GDM1 (cell line): ENCODE measurements around the gene CSH2.
"Not testable (repeated sequence)": the region's sequence is repeated elsewhere in the genome, so short reads cannot be mapped to it uniquely, and the experiment has no call there.

Experiments used
- DNase-seq: peaks from one replicate; lab custom pipeline; 2025; lab: John Stamatoyannopoulos, UW

The CSH2 gene

DNA sequence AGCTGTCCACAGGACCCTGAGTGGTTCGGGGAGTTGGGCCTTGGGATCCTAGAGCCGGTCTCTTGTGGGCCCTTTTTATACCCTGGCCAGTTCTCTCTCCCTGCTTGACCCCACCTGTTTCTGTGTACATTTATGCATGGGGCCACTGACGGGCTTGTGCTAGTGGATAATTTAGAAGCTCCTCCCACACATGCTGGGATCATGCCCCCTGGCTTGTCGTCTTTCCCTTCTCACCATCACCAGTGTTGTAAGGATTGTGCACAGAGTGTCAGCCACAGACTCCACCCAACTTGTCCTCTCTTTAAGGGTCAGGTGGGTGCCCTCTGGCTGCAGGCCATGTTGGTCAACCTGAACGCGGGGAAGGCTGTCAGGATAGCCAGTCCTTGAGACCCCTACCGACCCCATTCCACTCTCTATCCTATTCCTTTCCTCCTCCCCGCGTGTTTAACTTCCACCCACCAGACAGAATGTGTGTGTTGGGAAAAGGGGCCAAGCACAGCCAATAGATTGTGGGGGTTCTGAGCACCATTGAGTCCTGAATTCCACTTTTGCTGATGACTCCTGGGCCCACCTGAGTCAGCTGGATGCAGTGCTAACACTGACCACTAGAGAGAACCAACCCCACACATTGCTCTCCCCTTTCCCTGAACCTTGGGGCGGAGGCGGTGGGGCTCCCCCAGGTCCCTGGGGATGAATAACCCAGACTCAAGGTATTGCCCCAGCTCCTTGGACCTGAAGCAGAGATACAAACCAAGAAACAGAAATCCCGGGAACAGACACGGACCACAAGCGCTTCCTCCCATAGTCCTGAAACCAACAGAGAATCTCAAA lies 23.3 kb upstream of the CSH2 start, which contains the start of gene CSH1:
CSH1 (minus strand) TSS at position 51 of the 831 bp plus-strand sequence. CDS start 63 bp downstream, outside the sequence.
- not testable (repeated sequence) for DNase-seq

DNA sequence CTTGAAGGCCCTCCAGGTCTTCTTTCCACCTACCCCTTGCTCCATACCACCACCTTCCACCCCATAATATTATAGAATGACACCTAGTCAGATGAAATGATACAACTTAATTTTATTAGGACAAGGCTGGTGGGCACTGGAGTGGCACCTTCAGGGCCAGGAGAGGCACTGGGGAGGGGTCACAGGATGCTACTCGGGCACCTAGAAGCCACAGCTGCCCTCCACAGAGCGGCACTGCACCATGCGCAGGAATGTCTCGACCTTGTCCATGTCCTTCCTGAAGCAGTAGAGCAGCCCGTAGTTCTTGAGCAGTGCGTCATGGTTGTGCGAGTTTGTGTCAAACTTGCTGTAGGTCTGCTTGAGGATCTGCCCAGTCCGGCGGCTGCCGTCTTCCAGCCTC lies 21.3 kb upstream of the CSH2 start:
- not testable (repeated sequence) for DNase-seq

DNA sequence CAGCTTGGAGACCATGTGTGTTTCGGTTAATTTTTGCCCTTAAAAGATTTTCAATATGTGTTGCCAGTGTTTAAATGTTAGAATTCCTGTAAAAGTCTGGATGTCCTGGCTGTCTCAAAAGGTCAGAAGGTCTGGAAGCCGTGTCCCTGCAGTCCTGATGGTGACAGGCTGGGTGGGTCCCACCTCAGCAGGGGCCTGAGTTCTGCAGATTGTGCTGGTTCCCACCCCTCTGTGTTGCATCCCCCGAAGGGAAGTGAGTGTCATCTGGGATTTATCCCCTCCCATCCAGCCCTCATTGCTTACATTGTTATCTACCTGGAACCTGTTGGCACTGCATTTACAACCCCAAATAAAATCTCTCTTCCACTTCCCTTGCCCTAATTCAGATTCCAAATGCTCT lies 20.5 kb upstream of the CSH2 start:
- DNase-seq, result not testable (repeated sequence)

DNA sequence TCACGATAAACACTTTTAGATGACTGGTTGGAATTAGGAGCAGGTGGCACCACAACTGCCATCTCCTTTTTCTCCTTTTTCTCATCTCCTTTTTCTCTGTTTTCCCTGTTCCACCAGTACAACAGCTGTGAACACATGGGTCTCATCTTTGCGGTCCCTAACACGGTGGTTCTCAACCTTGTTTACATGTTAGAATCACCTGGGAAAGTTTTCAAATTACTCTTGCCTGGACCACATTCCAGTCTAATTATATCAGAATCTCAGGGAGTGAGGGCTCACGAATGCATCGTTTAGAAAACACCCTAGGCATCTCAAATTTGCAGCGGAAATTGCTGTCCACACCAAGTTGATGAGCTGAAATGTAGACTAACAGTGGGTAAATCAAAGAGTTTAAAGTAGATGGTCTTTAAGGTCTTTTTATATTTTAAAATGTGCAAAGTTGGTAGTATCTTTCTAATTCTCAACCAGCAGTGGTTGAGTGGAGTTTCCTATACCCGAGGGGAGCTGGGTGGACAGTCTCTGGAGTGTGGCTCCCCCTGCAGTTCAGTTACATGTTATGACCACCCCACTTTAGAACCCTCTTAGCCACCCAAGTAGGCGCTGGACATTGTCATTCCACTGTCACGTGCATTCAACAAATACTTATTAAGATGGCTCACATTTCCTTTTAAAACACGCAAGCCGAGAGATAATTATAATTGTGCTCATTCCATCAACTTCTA lies 19.0 kb upstream of the CSH2 start:
- not testable (repeated sequence) for DNase-seq

DNA sequence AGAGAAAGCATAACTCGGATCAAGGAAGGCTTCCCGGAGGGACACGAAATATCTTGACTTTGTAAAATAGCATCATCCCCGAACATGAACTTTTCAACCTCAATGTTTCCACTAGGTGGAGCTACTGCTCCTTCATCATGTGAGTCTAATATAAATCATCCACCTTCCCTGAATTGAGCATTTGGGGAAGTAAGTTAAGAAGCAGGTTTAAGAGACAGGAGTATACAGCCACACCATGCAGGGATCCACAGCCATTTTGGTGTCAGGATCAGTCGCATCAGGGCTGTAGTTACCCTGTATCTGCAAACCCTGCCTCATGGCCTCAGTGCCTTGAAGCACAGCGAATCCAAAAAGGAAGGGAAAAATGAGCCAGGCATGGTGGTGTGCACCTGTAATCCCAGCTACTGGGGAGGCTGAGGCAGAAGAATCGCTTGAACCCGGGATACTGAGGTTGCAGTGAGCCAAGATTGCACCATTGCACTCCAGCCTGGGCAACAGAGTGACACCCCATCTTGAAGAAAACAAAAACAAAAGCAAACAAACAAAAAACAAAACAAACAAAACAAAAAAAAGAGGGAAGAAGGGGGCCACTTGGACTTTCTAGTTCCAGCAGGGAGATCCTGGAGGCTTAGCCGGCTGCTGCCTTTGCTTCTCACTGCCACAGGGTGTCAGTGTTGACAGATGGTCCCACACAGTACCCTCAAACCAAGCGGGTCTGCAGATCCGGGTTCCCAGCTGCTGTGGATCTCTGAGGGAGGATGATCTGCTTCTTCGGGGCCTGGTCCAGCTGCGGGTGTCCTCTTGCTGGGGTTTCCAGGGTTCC lies 15.8 kb upstream of the CSH2 start:
- peak; percentile 37 for DNase-seq

DNA sequence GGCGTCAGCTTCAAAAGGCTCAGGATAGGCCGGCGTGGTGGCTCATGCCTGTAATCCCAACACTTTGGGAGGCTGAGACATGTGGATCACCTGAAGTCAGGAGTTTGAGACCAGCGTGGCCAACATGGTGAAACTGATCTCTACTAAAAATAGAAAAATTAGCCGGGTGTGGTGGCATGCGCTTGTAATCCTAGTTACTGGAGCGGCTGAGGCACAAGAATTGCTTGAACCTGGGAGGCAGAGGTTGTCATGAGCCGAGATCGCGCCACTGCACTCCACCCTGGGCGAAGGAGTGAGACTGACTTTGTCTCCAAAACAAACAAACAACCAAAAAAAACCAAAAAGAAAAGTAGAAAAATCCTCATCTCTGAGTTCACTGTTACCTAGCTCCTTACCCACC lies 11.6 kb upstream of the CSH2 start:
- DNase-seq, result not testable (repeated sequence)

DNA sequence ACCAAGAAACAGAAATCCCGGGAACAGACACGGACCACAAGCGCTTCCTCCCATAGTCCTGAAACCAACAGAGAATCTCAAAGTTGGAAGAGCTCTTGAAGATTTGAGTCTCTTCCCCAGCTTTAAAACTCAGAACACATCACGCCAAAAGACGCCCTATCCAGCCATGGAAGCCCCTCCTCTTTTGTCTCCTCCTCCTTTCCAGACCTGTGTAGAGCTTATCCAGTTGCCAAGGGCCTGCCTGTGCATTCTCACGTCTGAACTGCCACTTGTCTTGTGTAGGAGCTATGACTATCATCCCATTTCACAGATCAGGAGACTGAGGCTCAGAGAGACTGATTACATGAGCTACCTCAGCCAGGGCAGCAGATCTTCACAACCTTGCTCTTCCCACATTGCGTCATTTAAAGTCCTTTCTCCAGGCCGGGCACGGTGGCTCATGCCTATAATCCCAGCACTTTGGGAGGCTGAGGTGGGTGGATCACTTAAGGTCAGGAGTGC lies 9.2 kb upstream of the CSH2 start:
- not testable (repeated sequence) for DNase-seq

DNA sequence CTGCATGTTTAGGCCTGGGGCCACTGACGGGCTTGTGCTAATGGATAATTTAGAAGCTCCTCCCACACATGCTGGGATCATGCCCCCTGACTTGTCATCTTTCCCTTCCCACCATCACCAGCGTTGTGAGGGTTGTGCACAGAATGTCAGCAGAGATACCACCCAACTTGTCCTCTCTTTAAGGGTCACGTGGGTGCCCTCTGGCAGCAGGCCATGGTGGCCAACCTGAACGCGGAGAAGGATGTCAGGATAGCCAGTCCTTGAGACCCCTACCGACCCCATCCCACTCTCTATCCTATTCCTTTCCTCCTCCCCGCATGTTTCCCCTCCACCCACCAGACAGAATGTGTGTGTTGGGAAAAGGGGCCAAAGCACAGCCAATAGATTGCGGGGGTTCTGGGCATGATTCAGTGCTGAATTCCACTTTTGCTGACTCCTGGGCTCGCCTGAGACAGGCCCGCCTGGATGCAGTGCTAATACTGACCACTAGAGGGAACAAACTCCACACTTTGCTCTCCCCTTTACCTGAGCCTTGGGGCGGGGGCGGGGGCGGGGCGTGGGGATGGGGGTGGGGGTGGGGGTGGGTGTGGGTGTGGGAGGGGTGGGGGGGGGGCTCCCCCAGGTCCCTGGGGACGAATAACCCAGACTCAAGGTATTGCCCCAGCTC lies 8.6 kb upstream of the CSH2 start, which contains the start of gene GH2:
GH2 (minus strand) TSS at position 10 of the 667 bp plus-strand sequence. CDS start 143 bp downstream, outside the sequence.
- DNase-seq, result peak; percentile 32

DNA sequence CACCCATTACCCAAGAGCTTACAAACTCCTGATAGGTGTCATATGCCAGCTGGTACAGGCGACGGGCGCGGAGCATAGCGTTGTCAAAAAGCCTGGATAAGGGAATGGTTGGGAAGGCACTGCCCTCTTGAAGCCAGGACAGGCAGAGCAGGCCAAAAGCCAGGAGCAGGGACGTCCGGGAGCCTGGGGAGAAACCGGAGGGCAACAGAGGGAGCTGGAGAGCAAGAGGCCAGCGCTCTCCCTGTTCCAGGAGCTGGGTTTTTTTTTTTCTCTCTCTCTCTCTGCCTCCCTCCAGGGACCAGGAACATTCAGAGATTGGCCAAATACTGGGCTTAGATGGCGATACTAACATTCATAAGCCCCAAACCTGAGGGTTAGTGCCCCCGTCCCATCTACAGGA lies 7.9 kb upstream of the CSH2 start:
- DNase-seq, result not testable (repeated sequence)

DNA sequence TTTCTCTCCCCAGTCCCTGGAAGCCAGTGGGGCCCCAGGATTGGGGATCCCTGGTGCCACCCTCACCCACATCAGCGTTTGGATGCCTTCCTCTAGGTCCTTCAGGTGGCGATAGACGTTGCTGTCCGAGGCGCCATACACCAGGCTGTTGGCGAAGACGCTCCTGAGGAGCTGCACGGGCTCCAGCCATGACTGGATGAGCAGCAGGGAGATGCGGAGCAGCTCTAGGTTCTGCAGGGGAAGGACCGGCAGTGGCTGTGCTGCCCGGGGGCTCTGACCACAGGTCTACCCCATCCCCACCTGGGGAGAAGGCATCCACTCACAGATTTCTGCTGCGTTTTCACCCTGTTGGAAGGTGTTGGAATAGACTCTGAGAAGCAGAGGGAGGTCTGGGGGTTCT lies 7.2 kb upstream of the CSH2 start:
- no peak for DNase-seq

DNA sequence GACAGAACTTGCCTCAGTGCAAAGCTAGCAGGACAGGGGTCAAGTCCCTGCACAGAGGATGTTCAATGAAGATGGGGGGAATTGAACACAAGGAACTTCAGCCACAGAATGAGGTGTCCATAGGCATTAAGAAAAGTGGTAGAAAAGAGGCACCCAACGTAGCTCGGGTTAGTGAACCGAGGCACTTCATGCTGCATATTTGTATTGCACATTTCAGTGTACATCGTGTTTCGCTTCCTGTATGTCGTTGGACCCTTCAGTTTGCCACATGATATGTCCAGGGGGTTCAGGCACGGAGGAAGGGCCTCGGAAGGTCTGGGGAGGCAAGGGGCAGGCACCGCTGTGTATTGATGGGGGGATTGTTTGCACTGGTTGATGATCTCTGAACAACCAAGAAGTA lies 4.9 kb upstream of the CSH2 start:
- not testable (repeated sequence) for DNase-seq

DNA sequence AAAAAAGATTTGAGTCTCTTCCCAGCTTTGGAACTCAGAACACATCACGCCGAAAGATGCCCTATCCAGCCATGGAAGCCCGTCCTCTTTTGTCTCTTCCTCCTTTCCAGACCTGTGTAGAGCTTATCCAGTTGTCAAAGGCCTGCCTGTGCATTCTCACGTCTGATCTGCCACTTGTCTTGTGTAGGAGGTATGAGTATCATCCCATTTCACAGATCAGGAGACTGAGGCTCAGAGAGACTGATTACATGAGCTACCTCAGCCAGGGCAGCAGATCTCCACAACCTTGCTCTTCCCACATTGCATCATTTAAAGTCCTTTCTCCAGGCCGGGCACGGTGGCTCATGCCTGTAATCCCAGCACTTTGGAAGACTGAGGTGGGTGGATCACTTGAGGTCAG lies 1.2 kb upstream of the CSH2 start:
- DNase-seq, result not testable (repeated sequence)

DNA sequence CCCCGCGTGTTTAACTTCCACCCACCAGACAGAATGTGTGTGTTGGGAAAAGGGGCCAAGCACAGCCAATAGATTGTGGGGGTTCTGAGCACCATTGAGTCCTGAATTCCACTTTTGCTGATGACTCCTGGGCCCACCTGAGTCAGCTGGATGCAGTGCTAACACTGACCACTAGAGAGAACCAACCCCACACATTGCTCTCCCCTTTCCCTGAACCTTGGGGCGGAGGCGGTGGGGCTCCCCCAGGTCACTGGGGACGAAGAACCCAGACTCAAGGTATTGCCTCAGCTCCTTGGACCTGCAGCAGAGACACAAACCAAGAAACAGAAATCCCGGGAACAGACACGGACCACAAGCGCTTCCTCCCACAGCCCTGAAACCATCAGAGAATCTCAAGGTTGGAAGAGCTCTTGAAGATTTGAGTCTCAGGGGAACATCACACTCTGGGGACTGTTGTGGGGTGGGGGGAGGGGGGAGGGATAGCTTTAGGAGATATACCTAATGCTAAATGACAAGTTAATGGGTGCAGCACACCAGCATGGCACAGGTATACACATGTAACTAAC lies 667 bp upstream of the CSH2 start:
- not testable (repeated sequence) for DNase-seq

DNA sequence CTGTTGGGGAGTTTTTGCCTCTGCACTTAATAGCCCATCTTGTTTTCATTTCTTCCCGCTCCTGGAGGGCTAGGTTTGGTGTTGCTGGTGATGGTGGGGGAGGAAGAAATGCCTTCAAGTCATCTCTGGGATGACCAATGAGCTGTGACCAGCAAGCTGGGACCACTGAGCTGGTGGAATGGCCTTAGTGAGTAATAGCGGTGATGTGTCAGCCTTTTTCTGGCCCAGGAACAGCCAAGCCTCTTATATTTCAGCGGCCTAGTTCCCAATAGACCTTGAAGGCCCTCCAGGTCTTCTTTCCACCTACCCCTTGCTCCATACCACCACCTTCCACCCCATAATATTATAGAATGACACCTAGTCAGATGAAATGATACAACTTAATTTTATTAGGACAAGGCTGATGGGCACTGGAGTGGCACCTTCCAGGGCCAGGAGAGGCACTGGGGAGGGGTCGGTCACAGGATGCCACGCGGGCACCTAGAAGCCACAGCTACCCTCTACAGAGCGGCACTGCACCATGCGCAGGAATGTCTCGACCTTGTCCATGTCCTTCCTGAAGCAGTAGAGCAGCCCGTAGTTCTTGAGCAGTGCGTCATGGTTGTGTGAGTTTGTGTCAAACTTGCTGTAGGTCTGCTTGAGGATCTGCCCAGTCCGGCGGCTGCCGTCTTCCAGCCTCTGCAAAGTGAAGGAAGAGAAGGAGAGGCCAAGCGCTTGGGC lies 1.7 kb downstream of the CSH2 start:
- not testable (repeated sequence) for DNase-seq

DNA sequence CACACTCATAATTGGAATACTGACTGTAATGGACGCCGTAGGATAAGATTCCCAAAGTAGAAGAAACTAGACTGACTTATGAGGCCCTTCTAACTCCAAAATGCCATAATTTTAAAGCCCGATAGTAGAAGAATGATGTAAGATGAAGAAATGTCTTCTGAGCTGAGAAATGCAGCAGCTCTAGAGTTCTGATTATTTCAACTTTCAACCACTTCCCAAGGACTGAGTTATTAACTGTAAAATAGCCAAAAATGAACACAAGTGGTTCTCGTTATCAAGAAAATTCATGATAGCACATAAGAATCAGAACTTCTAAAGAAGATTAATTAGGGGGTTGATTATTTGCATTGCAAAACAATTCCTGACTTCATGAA lies 3.2 kb downstream of the CSH2 start:
- not testable (repeated sequence) for DNase-seq

DNA sequence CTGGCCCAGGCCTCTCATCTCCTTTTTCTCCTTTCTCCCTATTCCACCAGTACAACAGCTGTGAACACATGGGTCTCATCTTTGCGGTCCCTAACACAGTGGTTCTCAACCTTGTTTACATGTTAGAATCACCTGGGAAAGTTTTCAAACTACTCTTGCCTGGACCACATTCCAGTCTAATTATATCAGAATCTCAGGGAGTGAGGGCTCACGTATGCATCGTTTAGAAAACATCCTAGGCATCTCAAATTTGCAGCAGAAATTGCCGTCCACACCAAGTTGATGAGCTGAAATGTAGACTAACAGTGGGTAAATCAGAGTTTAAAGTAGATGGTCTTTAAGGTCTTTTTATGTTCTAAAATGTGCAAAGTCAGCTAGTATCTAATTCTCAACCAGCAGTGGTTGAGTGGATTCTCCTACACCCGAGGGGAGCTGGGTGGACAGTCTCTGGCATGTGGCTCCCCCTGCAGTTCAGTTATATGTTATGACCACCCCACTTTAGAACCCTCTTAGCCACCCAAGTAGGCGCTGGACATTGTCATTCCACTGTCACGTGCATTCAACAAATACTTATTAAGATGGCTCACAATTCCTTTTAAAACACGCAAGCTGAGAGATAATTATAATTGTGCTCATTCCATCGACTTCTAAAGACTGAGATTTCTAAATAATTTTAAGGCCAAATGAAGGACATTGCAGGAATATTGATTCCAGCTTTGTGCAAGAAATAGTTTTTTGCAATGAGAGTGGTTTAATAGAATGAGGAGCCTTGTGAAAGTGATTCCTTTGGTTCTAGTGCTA lies 3.8 kb downstream of the CSH2 start:
- DNase-seq, result not testable (repeated sequence)

DNA sequence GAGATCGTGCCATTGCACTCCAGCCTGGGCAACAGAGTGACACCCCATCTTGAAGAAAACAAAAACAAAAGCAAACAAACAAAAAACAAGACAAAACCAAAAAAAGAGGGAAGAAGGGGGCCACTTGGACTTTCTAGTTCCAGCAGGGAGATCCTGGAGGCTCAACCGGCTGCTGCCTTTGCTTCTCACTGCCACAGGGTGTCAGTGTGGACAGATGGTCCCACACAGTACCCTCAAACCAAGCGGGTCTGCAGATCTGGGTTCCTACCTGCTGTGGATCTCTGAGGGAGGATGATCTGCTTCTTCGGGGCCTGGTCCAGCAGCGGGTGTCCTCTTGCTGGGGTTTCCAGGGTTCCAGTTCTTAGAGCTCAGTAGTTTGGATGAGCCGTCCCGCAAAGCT lies 6.9 kb downstream of the CSH2 start:
- DNase-seq, result not testable (repeated sequence)

DNA sequence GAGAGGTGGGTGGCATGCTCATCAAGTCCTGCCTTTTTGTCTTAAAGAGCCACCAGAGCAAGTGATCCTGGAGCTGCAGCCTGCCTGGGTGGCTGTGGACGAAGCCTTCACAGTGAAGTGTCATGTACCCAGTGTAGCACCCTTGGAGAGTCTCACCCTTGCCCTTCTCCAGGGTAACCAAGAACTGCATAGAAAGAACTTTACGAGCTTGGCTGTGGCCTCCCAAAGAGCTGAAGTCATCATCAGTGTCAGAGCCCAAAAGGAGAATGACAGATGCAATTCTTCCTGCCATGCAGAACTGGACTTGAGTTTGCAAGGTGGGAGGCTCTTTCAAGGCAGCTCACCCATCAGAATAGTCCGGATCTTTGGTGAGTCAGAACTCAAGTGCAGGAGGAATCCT lies 14.2 kb downstream of the CSH2 start:
- DNase-seq, result no peak

DNA sequence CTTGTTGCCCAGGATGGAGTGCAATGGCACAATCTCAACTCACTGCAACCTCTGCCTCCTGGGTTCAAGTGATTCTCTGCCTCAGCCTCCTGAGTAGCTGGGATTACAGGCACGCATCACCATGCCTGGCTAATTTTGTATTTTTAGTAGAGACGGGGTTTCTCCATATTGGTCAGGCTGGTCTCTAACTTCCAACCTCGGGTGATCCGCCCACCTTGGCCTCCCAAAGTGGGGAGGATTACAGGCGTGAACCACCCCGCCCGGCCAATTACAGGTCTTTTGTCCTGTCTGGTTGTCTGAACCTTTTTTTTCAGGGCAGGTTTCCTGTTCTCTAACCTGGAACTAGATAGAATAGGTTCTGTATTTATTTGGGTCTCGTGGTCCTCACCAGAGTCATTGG lies 17.1 kb downstream of the CSH2 start:
- not testable (repeated sequence) for DNase-seq

DNA sequence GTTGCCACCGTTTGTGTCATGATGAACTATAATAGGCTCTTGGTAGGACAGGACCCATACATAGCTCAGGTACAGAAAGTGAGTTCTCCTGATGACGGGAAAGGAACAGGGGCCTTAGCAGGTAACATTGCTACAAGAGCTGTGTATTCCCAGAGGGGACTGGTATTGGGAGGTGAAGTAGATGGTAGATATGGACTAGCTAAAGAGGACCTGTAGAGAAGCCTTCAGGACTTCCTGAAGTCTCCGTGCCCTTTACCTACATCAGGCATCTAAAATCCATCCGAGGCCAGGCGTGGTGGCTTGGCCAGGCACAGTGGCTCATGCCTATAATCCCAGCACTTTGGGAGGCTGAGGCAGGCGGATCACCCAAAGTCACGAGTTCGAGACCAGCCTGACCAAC lies 18.3 kb downstream of the CSH2 start:
- no peak for DNase-seq
